ENCODE results near the gene PITPNM2.
"Not testable (repeated sequence)": the region's sequence is repeated elsewhere in the genome, so short reads cannot be mapped to it uniquely, and the experiment has no call there.

PITPNM2 gene

GRCh38 chr12:123121670-123122069 lies 29.2 kb downstream of the PITPNM2 start:
- in situ Hi-C loops (cut with MboI; ENCODE audit: low sequenced_read_pairs): no loop called here

DNA sequence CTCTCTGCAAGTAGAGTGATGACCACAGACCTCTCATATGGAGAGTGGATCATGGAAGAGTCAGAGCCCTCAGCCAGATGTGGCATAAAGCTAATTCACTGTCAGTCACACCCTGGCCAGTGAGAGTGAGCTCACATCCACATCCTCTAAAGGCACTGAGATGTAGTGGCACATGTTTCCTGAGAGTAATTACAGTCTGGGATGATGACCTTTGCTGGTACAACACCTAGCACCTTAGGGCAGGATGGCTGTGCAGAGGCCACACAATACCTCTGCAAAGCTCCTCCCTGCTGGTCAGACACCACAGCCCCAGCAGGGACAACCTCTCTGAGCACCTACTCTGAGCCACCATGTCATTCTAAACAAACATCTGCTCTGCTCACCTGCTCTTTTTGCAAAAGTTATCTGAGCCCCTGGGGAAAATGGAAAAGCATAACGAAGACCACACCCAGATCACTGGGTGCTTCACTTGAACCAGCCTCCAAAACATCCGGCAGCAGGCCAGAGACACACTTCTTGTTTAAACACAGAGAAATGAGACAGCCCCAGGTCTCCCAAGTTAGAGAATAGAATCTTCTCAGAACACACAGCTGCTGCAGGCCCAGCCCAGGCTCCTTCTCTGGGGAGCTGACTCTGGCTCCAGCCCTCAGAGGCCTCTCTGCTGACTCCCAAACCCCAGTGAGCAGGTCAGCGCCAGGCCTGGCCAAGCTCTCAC lies 30.3 kb downstream of the PITPNM2 start:
- in situ Hi-C loops (cut with MboI; ENCODE audit: low sequenced_read_pairs): no loop called here

- in situ Hi-C loops (cut with MboI; ENCODE audit: low sequenced_read_pairs): no loop called here
Measured at GRCh38 chr12:123119808-123120207, 31.1 kb downstream of the PITPNM2 start.

DNA sequence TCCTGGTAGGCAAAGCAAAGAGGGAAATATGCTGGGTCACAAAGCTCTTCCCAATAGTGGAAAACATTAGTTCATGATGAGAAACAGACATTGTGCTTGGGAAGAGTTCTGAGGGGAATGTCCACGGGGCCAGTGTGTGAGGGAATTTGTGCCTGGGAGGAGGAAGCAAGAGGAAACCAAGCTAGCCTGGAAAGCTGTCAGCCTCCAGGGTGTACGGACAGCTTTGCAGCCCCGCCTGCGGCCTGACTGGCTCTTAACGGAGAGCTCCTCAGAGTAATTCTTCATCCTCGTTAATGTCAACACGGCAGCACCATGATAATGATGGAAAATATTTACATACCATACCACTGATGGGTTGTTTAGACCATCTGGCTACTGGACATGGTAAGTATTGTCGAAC lies 32.4 kb downstream of the PITPNM2 start:
- in situ Hi-C loops (cut with MboI; ENCODE audit: low sequenced_read_pairs): no loop called here

- in situ Hi-C loops (cut with MboI; ENCODE audit: low sequenced_read_pairs): no loop called here
Measured at GRCh38 chr12:123115409-123116121, 35.3 kb downstream of the PITPNM2 start.

GRCh38 chr12:123114304-123115083 lies 36.4 kb downstream of the PITPNM2 start:
- in situ Hi-C loops (cut with MboI; ENCODE audit: low sequenced_read_pairs): no loop called here

GRCh38 chr12:123113026-123113425 lies 37.9 kb downstream of the PITPNM2 start:
- in situ Hi-C loops (cut with MboI; ENCODE audit: low sequenced_read_pairs): no loop called here

- in situ Hi-C loops (cut with MboI; ENCODE audit: low sequenced_read_pairs): no loop called here
Measured at GRCh38 chr12:123111498-123112165, 39.3 kb downstream of the PITPNM2 start.

DNA sequence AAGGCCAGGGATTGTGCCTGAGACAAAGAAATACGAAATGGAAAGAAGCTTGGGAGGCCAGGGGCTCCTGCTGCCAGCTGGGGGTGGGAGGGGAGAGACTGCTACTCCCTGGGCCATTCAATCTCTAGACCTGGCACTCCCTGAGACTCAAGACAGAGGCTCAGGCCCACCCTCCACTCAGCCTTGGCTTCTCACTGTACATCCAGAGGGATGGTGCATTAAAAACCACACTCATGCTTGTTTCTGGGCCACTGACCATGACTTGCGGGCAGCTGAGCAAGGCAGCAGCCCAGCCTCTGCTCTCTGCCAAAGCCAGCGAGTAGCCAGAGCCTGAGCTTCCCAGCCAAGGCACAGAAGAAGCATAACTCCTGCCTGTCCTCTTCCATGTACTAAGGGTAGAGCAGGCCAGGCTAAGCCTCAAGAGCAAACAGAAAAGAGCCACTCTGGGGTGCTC lies 41.5 kb downstream of the PITPNM2 start:
- in situ Hi-C loops (cut with MboI; ENCODE audit: low sequenced_read_pairs): no loop called here

DNA sequence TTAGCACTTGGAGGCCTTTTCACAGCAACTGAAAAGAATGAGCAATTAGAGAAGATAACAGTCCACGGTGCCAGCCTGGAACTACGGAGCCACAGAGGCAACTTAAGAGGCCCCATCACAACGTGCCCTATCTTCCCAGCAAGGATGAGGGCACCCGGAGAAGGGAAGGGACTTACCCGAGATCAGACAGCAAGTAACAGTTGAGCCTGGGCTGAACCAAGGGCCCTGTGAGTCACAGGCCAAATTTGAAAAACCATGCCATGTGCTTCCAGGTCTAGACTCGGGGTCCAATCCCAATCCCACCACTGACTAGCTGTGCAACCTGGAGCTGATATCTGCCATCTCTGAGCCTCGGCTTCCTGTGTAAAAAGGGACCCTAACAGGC lies 42.2 kb downstream of the PITPNM2 start:
- in situ Hi-C loops (cut with MboI; ENCODE audit: low sequenced_read_pairs): no loop called here

GRCh38 chr12:123107926-123108681 lies 42.8 kb downstream of the PITPNM2 start:
- in situ Hi-C loops (cut with MboI; ENCODE audit: low sequenced_read_pairs): no loop called here

DNA sequence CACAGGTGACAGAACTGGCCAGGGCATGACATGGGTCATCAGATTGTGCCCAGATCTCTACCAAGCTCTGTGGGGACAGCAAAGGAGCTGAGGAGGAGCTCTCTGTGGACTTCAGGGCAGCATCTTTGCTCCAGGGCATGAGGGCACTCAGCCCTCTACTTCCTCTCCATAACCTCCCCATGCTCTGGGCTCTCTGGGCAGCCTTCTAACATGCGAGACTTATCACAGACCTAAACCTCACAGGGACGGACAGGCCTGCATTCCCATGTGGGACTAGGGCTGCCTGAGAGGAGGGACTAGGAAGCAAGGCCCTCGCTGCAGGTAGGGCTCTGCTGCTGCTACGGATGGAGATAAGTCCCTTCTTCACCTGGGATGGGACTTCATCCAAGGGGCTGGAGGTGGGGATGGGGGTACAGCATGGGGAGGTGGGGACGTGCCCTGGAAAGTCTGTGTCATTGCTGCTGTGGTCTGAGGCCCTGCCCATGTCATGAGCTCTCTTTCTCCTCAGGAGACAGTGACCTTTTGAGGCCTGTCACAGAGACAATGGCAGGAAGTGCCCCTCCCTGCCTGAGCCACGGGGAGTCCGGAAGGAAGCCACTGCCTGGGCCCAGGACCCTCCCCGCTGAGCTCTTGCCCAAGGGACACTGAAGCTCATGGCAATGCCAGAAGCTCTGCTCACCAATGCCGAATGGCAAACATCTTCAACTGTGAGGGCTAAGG lies 44.1 kb downstream of the PITPNM2 start:
- in situ Hi-C loops (cut with MboI; ENCODE audit: low sequenced_read_pairs): no loop called here

GRCh38 chr12:123105211-123105826 lies 45.6 kb downstream of the PITPNM2 start:
- in situ Hi-C loops (cut with MboI; ENCODE audit: low sequenced_read_pairs): no loop called here

GRCh38 chr12:123104809-123105208 lies 46.1 kb downstream of the PITPNM2 start:
- in situ Hi-C loops (cut with MboI; ENCODE audit: low sequenced_read_pairs): no loop called here

- in situ Hi-C loops (cut with MboI; ENCODE audit: low sequenced_read_pairs): not testable (repeated sequence)
Measured at GRCh38 chr12:123104094-123104493, 46.8 kb downstream of the PITPNM2 start.

- in situ Hi-C loops (cut with MboI; ENCODE audit: low sequenced_read_pairs): no loop called here
Measured at GRCh38 chr12:123102781-123103503, 47.9 kb downstream of the PITPNM2 start.

GRCh38 chr12:123102366-123102765 lies 48.5 kb downstream of the PITPNM2 start:
- in situ Hi-C loops (cut with MboI; ENCODE audit: low sequenced_read_pairs): no loop called here

DNA sequence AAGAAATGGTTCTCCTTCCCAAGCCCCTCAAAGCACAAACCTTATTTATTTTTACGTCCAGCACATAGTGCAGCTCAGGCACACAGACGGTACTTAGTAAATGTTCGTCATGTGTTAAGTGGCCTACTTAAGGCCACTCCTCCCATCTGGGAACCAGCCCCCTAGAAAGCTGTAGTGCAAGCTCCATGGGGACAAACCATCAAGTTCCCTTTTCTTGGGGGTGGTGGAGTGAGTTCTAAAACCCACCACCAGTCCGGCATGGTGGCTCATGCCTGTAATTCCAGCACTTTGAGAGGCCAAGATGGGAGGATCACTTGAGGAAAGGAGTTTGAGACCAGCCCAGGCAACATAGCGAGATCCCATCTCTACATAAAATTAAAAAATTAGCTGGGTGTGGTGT lies 49.4 kb downstream of the PITPNM2 start:
- in situ Hi-C loops (cut with MboI; ENCODE audit: low sequenced_read_pairs): no loop called here
